ENCODE measurements around the gene CNRIP1.

DNA sequence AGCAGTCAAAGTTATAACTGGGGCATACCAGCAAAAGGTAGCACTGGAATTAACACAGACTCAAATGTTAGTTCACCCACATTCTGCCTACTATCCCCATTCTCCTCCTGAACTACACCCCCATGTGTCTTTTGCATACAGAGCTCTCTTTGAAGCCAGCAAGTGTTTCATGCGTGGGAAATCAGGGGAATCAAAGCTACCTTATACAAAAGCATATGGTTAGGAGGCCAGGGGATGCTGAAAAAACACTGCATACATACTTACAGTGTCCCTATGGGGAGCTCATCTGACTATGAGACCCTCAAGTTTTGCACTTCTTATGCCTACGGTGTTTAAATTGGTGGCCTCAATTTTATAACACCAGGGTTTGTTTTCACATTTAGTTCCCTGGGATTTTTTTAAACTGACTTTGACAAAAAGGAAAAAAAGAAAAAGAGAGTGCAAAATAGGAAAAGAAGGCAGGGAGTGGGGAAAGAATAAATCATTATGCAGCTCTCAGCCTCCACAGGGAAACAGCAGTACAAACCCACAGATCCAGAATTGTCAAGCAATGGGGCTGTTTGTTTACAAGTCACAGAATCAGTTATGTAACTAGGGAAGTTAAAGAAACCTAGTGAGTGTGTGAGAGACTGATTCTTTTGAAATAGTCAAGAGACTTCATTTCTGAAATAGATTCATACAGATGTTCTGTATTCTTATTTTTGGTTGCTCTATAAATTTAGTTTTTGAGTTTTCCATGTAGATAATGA is 47.3 kb downstream of the CNRIP1 start:
- TF ChIP-seq, protein P1, sequence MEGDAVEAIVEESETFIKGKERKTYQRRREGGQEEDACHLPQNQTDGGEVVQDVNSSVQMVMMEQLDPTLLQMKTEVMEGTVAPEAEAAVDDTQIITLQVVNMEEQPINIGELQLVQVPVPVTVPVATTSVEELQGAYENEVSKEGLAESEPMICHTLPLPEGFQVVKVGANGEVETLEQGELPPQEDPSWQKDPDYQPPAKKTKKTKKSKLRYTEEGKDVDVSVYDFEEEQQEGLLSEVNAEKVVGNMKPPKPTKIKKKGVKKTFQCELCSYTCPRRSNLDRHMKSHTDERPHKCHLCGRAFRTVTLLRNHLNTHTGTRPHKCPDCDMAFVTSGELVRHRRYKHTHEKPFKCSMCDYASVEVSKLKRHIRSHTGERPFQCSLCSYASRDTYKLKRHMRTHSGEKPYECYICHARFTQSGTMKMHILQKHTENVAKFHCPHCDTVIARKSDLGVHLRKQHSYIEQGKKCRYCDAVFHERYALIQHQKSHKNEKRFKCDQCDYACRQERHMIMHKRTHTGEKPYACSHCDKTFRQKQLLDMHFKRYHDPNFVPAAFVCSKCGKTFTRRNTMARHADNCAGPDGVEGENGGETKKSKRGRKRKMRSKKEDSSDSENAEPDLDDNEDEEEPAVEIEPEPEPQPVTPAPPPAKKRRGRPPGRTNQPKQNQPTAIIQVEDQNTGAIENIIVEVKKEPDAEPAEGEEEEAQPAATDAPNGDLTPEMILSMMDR (IDR thresholded peaks at IDR 0.05), result no peak
- TF ChIP-seq POLR2AphosphoS5 (IDR thresholded peaks at IDR 0.05), result no peak
- no peak for TF ChIP-seq POLR2A (IDR thresholded peaks at IDR 0.05; ENCODE audit: low read depth)
